ENCODE results near the gene SOX10.

The SOX10 gene

DNA sequence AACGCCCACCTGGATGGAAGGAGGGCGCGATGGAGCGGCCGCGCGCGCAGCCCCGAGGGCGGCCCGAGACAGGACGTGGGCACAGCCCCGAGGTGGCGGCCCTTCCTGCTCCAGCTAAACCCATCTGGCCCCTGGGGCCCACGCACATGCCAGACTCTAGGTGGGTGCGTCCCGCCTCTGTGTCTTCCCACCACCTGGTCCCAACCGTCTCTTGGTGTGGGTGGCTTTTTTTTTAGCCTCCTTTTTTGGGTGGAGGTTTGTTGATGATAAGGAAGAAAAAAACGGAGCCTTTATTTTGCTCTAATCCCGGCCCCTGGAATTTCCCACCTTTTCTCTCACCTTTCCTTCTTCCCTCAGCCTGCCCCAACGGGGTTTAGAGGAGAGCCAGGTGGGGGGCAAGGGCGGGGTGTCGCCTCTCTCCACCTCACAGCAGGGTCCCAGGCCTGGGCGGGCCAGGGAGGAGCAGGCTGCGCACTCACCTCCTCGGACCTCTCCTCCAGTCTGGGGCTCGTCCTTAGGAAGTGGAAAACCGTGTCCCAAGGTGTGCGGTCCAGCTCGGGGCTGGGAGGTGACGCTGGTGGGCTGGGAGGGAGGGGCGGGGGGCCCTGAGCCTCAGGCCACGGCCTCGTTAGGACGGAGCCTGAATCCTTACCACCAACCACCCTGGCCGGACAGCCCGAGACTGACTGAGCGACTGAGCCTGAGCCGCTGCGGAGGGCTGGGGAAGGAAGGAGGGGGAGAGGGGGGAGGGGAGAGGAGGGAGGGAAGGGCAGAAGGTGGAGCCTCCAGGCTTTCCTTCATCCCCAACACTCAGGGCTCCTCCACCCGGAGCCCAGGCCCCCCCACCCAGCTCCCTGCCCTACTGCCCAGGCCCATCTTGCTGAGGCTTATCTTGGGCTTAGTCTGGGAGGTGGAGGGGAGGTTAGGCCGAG lies at the start of gene SOX10:
Gene SOX10, minus strand, starts transcription at position 696 of the 932 bp plus-strand sequence. CDS start 771 bp downstream, outside the sequence.
- no peak for DNase-seq

DNA sequence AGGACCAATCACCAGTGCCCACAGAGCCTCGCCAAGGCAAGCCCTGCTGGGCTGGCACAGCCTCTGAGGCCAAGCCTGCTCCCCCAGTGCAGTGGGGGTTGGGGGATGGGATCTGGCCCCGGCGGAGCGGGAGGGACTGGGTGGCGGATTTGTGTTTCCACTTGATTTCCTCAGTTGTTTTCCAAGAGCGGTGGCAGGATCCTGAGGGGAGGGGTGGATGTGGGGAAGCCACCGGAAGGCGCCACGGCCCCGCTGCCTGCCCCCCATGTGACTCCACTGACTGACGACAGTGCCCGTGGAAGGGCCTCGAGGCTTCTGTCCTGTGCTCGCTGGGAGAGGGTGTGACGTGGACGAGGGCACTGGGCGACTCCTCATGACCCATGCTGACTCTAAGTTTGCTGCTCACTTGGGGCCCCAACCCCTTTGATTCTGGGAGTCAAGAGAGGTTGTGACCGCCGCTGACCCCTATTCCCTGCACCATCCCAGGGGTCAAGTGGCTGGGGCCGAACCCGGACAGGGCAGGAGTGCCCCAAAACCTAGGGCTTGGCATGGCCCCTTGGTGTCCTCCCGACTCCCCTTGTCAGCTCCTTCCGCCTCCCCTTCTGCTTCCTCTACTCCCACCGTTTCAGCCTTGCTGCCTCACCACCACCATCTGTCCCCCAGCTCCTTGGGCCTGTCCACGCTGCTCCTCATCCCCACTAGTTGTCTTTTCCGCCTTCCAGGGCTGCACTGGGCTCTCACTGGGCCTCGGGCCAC lies 49.3 kb upstream of the SOX10 start:
- DNase-seq, result no peak

DNA sequence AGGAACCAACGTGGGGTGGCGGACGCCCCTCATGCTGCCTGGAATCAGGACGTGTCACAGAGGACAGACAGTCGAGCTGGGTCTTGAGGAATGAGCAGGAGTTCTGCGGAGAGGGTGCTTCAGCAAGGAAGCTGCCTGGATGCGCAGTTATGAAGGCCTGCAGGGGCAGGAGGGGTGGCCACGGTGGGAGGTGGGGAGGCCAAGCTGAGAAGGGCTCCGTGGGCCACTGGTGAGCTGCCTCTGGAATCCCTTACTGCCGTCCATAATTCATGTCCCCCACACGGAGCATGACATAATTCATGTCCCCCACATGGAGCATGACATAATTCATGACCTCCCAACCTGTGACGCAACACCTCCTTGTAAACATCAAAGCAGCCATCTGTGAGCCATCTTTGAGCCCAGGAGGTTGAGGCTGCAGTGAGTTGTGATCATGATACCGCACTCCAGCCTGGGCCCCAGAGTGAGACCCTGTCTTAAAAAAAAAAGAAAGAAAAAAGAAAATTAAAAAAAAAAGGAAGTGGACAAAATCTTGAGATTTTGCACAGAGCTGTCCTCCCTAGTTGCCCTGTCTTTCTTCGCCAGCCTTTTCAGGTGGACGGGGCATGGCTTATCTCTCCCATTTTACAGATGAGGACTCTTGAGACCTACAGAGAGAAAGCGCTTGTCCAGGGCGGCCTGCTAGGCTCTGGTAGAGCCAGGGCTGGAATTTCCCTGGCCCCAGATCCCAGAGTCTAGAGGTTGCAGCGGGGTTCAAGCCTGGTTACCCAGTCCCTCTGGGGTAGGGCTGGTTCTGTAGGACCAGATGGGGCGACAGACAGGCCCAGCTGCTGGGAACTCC lies 48.5 kb upstream of the SOX10 start:
- DNase-seq, result no peak

DNA sequence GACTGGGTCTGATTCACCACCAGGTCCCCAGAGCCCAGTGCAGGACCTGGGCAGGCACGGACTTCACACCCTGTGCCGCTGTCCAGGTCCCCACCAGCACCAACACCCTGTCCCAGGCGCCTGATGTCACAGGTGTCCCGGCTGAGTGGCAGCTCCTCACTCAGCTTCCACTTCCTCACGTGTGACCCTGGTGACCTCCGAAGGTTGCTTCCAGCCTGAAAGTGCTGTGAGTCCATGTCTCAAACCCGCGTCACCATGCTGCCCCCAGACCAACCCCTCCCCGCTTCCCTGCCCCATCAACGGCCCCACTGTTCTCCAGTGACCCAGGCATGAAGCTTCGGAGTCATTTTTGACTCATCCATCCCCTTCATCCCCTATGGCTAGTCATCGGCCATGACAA lies 47.1 kb upstream of the SOX10 start:
- DNase-seq, result no peak

DNA sequence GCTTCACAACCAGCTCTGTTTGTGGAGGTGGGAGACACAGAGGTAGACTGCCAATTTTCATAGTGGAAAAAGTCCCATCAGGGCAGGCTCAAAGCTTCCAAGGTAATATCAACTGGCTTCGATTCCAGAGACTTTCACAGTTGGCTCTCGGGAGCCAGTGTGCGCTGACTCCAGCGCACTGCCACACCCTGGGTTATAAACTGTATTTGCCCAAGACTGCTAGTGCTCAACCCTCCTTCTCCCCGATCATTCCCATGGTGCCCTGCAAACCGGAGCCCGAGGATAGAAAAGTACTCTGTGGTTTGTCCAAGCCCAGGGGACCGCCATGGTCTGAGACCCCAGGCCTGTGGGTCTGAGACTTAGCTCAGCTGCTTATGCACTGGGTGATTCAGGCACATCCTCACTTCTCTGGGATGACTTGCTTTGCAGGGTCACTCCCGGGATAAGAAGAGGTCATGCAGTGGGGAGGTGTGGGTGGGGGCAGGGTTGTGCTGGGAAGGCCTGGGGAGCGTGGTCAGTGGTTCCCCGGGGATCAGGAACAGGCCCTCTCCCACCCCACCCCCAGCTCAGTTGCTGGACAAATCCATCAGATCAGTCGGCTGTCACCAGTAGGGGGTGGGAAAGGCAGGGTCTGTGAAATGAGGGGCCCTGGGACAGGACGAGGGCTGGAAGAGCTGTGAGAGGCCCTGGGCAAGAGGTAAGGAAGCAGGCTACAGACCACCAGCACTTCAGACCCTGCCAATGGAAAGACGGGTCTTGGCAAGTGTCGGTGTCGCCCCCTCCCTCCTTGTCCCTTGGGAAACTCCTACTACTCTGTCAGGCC lies 46.2 kb upstream of the SOX10 start:
- no peak for DNase-seq

DNA sequence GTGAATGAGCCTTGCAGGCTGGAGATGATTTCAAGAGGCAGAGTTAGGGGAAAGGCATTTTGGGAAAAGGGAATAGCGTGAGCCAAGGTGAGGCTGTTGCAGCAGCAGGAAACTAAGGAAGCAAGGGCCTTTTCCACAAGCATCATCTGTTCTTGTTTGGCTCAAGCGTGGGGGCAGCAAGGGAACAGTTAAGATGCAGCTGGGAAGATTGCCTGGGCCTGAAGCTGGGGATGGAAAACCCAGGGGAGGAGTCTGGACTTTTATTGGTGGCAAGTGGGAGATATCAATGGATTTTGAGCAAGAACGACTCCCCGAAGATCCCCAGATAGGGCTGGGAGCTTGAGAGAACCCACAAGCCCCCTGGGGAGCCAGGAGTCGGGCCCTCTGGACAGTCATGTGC lies 45.5 kb upstream of the SOX10 start:
- DNase-seq, result no peak

DNA sequence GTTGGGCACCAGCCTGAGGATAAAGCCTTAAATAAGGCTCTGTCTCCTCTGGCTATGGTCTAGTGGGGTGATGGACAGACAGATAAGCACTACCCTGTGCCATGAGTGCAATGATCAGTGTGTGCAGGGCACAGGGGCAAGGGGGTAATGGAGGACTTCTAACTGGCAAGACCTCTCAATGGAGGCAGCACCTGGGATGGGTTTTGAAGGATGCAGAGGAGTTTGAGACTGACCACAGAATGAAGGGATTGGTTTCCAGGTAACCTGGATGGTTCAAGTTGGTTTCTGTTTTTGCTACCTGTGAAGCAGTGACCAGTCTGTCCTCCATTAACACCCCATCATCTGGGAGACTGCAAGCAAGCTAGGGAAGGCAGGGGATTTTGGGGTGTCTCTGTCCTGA lies 45.0 kb upstream of the SOX10 start:
- DNase-seq, result no peak

DNA sequence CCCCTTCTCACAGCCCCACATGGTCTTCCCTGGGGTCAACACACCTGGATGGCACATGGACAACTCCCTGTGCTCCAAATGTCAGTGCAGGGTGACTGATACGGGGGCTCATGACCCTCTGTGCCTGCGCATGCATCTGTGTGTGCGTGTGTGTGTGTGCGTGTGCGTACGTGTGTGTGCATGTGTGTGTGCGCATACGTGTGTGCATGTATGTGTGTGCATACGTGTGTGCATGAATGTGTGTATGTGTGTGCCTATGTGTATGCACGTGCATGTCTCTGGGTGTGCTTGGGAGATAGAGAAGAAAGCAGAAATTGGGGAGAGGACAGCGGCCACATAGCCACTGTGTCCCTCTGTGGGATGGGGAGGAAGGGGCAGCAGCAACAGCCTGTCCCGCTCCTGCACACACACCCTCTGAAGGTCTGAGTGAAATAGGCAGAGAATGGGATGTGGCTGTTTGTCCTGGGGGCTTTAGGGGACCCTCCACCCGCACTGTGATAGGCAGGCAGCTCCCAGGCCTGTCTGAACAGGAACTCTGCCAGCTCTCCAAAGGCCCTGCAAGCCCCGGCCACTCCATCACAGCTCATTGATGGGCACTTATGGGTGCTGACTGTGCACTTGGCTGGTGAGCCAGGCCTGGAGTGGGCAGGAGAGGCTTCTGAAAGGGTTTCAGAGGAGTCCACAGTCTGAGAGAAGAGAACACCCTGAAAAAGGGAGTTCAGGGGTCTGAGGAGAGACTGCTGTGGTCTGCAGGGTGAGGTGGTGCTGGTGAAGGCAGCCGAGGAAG lies 44.2 kb upstream of the SOX10 start:
- DNase-seq, result no peak

DNA sequence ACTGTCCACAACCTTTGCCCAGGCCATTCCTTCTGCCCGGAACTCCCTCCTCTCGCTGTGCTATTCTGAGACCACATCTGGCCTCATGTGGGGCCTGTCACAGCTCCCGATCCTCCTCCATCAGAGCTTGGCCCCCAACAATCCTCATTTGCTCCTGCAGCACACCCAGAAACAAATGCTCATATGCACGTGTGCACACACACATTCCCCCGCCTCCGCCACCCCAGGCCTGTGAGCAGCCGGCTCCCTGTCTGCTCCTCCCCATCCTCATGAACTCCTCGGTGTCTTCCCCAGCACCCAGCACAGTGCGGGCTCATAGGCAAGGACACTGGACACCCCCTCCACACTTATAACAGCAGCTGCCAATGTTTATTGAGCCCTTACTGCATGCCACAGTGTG lies 43.1 kb upstream of the SOX10 start:
- DNase-seq, result no peak

DNA sequence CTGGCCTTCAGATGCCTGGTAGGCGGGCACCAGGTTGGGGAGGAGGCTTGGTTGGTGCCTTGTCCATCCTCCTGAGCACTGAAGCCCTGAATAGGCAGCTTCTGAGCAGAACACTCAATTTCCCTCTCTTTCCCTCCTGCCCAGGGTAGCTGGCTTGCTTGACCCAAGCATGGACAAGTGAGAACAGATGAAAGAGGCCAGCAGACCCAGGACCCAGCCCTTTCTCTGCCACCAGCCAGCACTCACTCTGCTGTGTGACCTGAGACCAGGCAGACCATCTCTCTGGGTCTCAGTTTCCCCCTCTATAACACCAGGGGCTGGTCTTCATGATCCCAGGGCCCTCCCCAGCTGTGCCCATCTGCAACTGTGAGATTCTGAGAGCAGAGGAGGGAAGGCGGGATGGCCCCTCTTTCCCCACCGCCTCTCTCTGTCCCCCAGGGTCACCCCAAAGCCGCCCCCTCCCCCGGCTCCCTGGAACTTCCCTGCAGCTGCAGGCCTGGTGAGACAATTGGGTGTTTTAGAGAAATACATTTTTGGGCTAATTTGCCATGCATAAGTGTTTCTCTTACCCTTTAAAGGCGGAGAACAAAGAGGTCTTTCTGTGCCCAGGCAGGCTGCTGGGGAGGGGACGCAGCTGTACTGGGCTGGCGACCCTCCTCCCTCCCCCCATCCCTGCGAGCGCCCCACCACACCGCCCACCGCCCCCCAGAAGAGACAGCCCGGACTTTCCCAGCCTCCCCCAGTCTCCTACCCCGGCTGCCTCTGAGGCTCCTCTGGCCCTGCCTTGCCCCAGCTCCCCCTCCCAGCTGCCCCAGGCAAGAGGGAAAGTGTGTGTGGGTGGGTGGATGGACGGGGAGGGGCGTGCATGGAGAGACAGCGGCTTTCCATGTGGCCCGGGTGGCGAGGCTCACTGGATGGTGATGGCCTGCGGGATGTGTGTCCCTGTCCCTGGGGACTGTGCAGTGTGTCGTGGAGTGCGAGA lies 42.1 kb upstream of the SOX10 start:
- no peak for DNase-seq

DNA sequence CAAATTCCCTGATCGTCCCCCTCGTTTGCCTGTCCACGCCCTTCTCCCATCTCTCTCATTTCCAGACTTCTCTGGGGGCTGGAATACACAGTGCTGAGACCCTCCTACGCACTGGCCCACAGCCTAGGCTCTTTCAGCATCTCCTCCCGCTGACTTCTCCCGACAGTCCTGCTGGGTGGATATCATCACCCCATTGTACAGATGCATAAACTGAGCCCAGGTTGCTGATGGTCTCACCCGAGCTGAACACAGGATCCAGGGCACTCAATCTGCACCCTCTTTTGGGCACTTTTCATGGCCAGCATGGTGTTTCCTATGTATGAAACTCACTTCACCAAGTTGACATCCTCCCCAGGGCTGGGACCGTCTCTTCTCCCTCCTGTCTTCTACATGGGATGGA lies 41.2 kb upstream of the SOX10 start:
- DNase-seq, result no peak

DNA sequence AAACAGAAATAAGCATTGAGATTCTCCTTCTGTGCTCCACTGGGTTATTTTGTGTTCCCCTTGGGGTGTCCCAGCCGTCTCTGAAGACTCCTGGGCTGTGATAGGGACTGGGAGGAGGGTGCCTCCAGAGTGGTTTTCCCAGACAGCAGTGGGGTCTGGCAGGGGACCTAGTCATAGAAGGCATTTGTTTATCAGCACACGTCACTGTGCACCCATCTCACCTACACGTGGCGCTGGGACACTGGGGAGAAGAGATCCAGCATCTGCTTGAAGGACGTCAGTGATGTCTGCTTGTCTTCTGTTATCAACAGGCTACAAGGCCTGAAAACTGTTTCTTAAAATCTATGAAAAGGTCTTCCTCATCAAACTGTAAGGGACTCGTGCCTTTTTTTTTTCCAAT lies 38.7 kb upstream of the SOX10 start:
- no peak for DNase-seq

DNA sequence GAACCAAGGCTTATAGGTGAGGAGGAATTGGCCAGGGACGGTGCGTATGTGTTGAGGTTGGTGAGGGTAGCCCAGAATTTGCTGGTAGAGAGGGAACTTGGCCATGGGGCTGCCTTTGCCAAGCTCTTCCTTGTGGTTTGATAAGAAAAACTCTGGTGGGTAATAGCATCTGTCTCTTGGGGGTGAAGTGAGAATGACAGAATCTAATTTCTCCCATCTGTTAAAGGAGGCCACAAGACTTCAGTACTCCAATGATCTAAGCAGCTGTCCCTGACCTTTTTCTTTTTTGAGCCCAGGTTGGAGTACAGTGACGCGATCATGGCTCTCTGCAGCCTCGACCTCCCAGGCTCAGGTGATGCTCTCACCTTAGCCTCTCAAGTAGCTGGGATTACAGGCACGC lies 36.9 kb upstream of the SOX10 start:
- DNase-seq, result no peak

DNA sequence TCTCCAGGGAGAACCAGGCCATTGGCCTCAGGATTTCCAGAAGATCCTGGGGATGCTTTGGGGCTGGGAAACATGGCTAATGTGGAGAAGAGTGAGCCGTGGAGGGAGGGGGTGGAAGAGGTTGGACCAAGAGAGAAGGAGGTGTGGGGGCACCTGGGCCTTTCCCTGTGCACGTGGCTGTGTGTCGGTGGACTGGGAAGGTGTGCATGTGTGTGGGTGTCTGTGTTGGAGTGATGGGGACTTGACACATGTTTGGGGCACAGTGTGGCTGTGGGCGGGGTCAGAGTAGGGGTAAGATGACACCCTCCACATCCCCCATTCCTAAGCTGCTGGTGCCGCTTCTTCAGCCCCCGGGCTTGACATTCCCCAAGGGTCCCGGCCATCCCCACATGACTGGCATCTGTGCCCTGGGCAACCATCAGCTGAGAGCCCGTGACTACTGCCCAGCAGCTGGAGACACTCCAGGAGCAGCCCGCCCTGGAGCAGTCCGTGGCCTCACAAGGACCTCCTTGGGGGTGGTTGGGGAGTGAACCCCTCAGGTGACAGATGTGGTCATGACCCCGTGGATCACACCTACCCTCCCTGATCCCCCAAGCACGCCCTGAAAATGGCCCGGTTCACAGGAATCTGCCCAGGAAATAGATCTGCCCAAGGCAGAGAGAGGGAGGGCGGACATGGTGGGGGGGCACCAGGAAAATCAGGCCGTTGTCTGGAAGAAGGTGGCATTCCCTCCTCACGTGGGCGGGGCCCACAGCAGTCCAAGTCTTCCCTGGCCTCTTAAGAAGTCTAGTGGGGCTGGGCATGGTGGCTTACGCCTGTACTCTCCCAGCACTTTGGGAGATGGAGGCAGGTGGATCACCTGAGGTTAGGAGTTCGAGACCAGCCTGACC lies 34.8 kb upstream of the SOX10 start:
- DNase-seq, result no peak

DNA sequence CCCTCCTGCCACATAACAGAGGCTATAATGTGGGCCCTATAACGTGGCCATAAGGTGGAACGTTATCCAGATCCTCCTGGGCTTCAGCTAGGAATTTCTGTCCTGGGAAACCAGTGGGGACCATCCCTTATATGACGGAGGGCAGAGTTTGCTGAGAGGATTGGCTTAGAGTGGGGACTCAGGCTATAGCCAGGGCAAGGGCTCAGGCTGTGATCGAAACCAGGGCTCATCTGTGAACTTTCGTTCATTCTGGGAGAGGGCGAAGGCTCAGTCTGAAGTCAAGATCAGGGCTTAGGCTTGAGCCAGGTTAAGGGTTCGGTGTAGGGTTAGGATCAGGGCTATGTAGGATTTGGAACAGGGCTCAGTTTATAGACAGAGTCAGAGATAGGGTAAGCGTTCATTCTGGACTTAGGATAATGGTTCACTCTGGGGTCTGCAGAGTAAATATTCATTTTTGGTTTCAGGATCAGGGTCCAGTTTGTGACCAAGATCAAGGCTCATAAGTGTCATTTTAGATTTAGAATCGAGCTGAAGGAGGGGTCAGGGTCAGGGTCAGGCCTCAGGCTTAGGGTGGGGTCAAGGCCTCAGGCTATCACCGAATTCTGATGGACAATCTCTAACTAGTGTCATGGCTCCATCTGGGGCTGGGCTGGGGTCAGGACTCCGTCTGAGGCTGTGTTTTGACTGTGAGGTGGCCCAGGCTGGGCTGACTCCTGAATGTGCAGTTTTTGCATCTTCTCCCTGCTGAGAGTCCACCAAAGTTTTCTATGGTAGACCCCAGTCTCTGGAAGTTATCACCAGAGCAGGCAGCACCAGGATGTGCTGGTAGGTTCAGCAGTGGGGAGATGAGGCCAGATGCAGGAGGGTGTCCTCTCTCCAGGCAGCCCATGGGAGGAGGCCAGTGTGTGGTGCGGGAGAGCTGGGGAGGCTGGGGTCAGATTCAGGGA lies 33.9 kb upstream of the SOX10 start:
- DNase-seq, result no peak

DNA sequence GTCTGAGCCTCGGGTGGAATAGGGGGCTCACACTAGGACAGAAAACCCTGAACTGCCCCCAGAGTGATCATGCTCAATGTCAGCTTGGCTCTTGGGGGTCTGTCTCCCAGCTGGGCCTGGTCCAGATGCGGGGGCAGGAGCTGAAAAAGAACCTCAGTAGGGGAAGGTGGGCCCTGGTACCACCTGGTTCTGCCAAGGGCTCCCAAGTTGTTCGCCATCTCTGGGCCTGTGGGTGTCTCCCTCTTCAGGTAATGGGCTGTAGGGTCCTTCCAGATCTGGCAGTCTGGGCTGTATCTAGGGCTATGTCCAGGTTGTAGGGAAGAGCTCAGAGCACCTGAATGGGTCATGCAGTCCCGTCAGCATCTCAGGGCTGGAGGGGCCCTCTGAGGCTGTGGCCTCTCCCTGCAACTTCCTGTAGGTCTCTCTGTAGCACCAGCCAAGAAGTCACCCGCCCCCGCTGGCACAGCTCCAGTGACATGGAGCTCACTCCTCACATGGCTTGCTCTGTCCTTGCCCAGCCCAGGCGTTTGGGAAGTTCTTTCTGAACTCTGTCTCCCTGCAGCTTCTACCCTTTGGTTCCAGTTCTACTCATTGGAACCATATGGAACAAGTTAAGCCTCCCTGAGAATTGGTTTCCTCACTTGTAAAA lies 33.0 kb upstream of the SOX10 start:
- DNase-seq, result no peak

Data from cortex of kidney (tissue), 1 donor.